HCT116 (cell line): ENCODE data around the gene OR5F1. TPM values are rescaled to one million over a fixed set of nuclear protein-coding genes. Genes with fewer than 3 reads are reported as not detected.

Experiments
- ATAC-seq: fragments of 200-7000 bp; cut with Tn5 transposase; 2 replicates; pipeline ENCODE4 v1.9.1; 2020; ENCODE audit warnings: mild to moderate bottlenecking, moderate library complexity
- BruUV-seq: library from RNA; stranded (reverse); fragments of 400-500 nt; replicated peaks from 2 replicates; lab custom pipeline; 2021; lab: Mats Ljungman, UMichigan
- CTCF ChIA-PET: fragments of 300-600 bp; sonication (Branson Sonifier 250); formaldehyde crosslinking; loops from one replicate; lab custom pipeline; 2021; ENCODE audit warnings: antibody characterized with exemption; lab: Charles Lee
- POLR2A ChIA-PET: fragments of 300-600, 350-600 bp; sonication (Branson Sonifier 250); formaldehyde crosslinking; loops from one replicate; lab custom pipeline; 2021; ENCODE audit warnings: antibody characterized with exemption; lab: Charles Lee
- RAD21 ChIA-PET, 2 experiments: fragments of 300-600 bp; sonication (Branson Sonifier 250); formaldehyde crosslinking; loops; one replicate each; lab custom pipeline; 2023; ENCODE audit warnings: low total read pairs in 2 of 2; ENCODE audit not compliant: uncharacterized antibody in 2 of 2, unreplicated experiment in 2 of 2, low non-redundant PET in 1 of 2; lab: Charles Lee
- DNase-seq: peaks from one replicate; pipeline ENCODE4 v3.0.0-alpha.2; 2010; ENCODE audit warnings: low read depth, low spot score
- H2AFZ ChIP-seq: fragments of 200-600 bp; shearing (Covaris generic), sonication (generic); 2 replicates; pipeline ENCODE4 v1.6.1; 2017; ENCODE audit warnings: low read depth, mixed run types, mixed read lengths, antibody characterized with exemption, low read length; ENCODE audit not compliant: poor library complexity, severe bottlenecking
- H3K27ac ChIP-seq: 2 replicates; pipeline ENCODE4 v1.5.1; 2012; ENCODE audit warnings: low read depth, low read length
- H3K27me3 ChIP-seq: fragments of 200-600 bp; sonication (generic); 2 replicates; pipeline ENCODE4 v1.6.1; 2016; ENCODE audit warnings: mixed run types, low read length, mixed read lengths; ENCODE audit not compliant: insufficient read depth
- H3K36me3 ChIP-seq, 2 experiments: fragments of 200-500 bp in 1 of 2; fragments of 200-600 bp in 1 of 2; sonication (Bioruptor generic) in 1 of 2; sonication (generic) in 1 of 2; 2 replicates each; pipeline versions ENCODE4 v1.5.1 to v1.6.1; 2014 to 2016; ENCODE audit warnings: low read length in 2 of 2, inconsistent platforms in 1 of 2, mixed read lengths in 1 of 2, mixed run types in 1 of 2; ENCODE audit not compliant: insufficient read depth in 2 of 2, control insufficient read depth in 1 of 2
- H3K4me1 ChIP-seq, 2 experiments: fragments of 200-600 bp in 1 of 2; sonication (generic) in 1 of 2; 2 replicates each; pipeline versions ENCODE4 v1.5.1 to v1.6.1; 2012 to 2017; ENCODE audit warnings: low read length in 2 of 2, inconsistent platforms in 1 of 2, mild to moderate bottlenecking in 1 of 2, mixed read lengths in 1 of 2, mixed run types in 1 of 2, moderate library complexity in 1 of 2; ENCODE audit not compliant: insufficient read depth in 2 of 2, control insufficient read depth in 1 of 2
- H3K4me2 ChIP-seq: fragments of 200-600 bp; sonication (generic); 2 replicates; pipeline ENCODE4 v1.6.1; 2017; ENCODE audit warnings: mixed run types, low read length, mixed read lengths
- H3K4me3 ChIP-seq, 2 experiments: fragments of 200-600 bp in 1 of 2; sonication (generic) in 1 of 2; replicated peaks in 1 of 2; 2 replicates each; pipeline ENCODE4 v1.5.1; 2011 to 2016; ENCODE audit warnings: low read length in 2 of 2, control low read depth in 1 of 2, low read depth in 1 of 2, mild to moderate bottlenecking in 1 of 2, mixed read lengths in 1 of 2, mixed run types in 1 of 2
- H3K79me2 ChIP-seq: fragments of 200-600 bp; sonication (generic); 2 replicates; pipeline ENCODE4 v1.6.1; 2017; ENCODE audit warnings: mild to moderate bottlenecking, mixed run types, low read length, moderate library complexity, mixed read lengths; ENCODE audit not compliant: insufficient read depth
- H3K9ac ChIP-seq: fragments of 200-600 bp; sonication (generic); 2 replicates; pipeline ENCODE4 v1.6.1; 2016; ENCODE audit warnings: low read length, mixed read lengths
- H3K9me2 ChIP-seq: fragments of 200-600 bp; sonication (generic), shearing (Covaris generic); 2 replicates; pipeline ENCODE4 v1.6.1; 2017; ENCODE audit warnings: mixed run types, mild to moderate bottlenecking, moderate library complexity; ENCODE audit not compliant: insufficient read depth
- H3K9me3 ChIP-seq, 2 experiments: fragments of 200-500 bp in 1 of 2; fragments of 200-600 bp in 1 of 2; sonication (Bioruptor generic) in 1 of 2; sonication (generic) in 1 of 2; 2 replicates each; pipeline ENCODE4 v1.6.1; 2014 to 2017; ENCODE audit warnings: low read length in 2 of 2, mixed read lengths in 2 of 2, inconsistent platforms in 1 of 2, low read depth in 1 of 2, mild to moderate bottlenecking in 1 of 2, mixed run types in 1 of 2, moderate library complexity in 1 of 2; ENCODE audit not compliant: control insufficient read depth in 1 of 2, insufficient read depth in 1 of 2
- H4K20me1 ChIP-seq: fragments of 200-600 bp; sonication (generic), shearing (Covaris generic); 2 replicates; pipeline ENCODE4 v1.6.1; 2017; ENCODE audit warnings: mixed run types, mild to moderate bottlenecking, moderate library complexity; ENCODE audit not compliant: insufficient read depth
- CEBPB ChIP-seq: IDR thresholded peaks from 2 replicates; pipeline ENCODE4 v1.6.1; 2012; ENCODE audit warnings: low read depth
- EGR1 ChIP-seq: IDR thresholded peaks from 2 replicates; pipeline ENCODE4 v1.6.1; 2012; ENCODE audit warnings: low read depth
- FOSL1 ChIP-seq: IDR thresholded peaks from 2 replicates; pipeline ENCODE4 v1.6.1; 2012; ENCODE audit warnings: low read depth
- SIN3A ChIP-seq: IDR thresholded peaks from 2 replicates; pipeline ENCODE4 v1.6.1; 2012; ENCODE audit warnings: low read depth
- SRF ChIP-seq: IDR thresholded peaks from 2 replicates; pipeline ENCODE4 v1.6.1; 2012; ENCODE audit warnings: low read depth
- ZNF274 ChIP-seq: fragments of 200-500 bp; sonication (Bioruptor generic); IDR thresholded peaks from 2 replicates; pipeline ENCODE4 v1.6.1; 2014; ENCODE audit warnings: mild to moderate bottlenecking, low read depth, low read length, inconsistent platforms
- intact Hi-C: fragments of 100-400 bp; cut with micrococcal nuclease; formaldehyde crosslinking; loops from 2 replicates; pipeline ENCODE4 v1.10.0; 2022
- total RNA-seq: library from RNA; stranded (reverse); gene quantifications from one replicate; pipeline ENCODE4 v1.2.1, GENCODE V29; 2021; ENCODE audit not compliant: unreplicated experiment
- TF ChIP-seq, protein P1 (sequence below): IDR thresholded peaks from 2 replicates; pipeline ENCODE4 v1.6.1; 2012
- TF ChIP-seq, protein P2 (sequence below): IDR thresholded peaks from 2 replicates; pipeline ENCODE4 v1.6.1; 2012; ENCODE audit warnings: low read depth

Gene OR5F1
- total RNA-seq, 1 experiment from 2014 or later = not detected

DNA sequence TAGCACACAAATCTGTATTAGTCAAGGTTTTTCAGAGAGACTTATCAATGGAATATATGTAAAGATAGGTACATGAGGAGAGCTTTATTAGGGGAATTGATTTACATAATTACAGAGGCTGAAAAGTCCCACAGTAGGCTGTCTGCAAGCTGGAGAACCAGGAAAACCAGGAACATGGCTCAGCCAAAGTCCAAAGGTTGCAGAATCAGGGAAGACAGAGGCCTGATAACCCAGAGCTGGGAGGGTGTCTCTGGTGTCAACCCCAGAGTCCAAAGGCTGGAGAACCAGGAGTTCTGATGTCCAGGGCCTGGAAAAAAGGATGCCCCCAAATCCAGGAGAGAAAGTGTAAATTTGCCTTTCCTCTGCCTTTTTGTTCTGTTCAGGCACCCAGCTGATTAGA, 16.3 kb upstream of the OR5F1 start (continued):
- TF ChIP-seq, protein P1, sequence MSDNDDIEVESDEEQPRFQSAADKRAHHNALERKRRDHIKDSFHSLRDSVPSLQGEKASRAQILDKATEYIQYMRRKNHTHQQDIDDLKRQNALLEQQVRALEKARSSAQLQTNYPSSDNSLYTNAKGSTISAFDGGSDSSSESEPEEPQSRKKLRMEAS = no peak
- no peak for TF ChIP-seq ZNF274
- no peak for TF ChIP-seq SRF
- TF ChIP-seq, protein P2, sequence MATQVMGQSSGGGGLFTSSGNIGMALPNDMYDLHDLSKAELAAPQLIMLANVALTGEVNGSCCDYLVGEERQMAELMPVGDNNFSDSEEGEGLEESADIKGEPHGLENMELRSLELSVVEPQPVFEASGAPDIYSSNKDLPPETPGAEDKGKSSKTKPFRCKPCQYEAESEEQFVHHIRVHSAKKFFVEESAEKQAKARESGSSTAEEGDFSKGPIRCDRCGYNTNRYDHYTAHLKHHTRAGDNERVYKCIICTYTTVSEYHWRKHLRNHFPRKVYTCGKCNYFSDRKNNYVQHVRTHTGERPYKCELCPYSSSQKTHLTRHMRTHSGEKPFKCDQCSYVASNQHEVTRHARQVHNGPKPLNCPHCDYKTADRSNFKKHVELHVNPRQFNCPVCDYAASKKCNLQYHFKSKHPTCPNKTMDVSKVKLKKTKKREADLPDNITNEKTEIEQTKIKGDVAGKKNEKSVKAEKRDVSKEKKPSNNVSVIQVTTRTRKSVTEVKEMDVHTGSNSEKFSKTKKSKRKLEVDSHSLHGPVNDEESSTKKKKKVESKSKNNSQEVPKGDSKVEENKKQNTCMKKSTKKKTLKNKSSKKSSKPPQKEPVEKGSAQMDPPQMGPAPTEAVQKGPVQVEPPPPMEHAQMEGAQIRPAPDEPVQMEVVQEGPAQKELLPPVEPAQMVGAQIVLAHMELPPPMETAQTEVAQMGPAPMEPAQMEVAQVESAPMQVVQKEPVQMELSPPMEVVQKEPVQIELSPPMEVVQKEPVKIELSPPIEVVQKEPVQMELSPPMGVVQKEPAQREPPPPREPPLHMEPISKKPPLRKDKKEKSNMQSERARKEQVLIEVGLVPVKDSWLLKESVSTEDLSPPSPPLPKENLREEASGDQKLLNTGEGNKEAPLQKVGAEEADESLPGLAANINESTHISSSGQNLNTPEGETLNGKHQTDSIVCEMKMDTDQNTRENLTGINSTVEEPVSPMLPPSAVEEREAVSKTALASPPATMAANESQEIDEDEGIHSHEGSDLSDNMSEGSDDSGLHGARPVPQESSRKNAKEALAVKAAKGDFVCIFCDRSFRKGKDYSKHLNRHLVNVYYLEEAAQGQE = no peak
- no peak for TF ChIP-seq SIN3A

DNA sequence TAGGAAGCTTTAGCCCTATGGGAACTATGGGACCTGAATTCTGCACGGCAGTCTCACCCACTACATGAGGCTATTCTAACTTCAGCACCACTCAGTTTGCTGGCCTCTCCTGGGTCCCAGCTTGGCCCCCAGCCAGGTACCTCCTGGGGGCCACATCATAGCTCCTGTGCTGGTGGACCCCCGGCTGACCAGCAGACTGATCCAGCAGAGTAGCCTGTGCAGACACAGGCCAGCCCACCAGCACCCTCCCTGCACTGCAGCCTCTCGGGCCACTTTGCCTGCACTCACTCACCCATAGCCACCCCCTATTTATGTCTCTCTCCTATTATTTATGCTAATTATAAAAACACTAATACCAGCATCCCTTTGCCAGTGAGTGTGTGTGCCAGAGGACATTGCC, 23.5 kb downstream of the OR5F1 start:
- DNase-seq (no peak), ATAC-seq (no peak)
- no peak overlapping the region for H3K9ac ChIP-seq
- no peaks in the 10 kb centered on the region for H3K9me2 ChIP-seq
- BruUV-seq = no TSS peak
- ChIA-PET CTCF (no interaction called here), RAD21 (no interaction called here), POLR2A (no interaction called here)
- no peaks in the 10 kb centered on the region for H3K36me3 ChIP-seq
- H3K4me3 ChIP-seq = no peak overlapping the region
- no peaks in the 10 kb centered on the region for H3K79me2 ChIP-seq
- intact Hi-C loops = no loop called here
- H3K27me3 ChIP-seq = no peaks in the 10 kb centered on the region
- no peak for TF ChIP-seq FOSL1
- no peak for TF ChIP-seq CEBPB
- TF ChIP-seq EGR1 = no peak
- TF ChIP-seq, protein P2 = no peak
- no peak overlapping the region for H2AFZ ChIP-seq
- no peaks in the 10 kb centered on the region for H3K4me1 ChIP-seq
- no peak overlapping the region for H3K27ac ChIP-seq
- H3K9me3 ChIP-seq = peaks cover 0 to 14% of the 10 kb centered on the region in 2 experiments; a peak in 2 of 4 replicates
- no peaks in the 10 kb centered on the region for H4K20me1 ChIP-seq
- no peak overlapping the region for H3K4me2 ChIP-seq
